Hepatocyte (in vitro differentiated cells): ENCODE data around the gene BHMT2.

Experiments
- CTCF ChIP-seq: fragments of 200-600 bp; sonication (generic); IDR thresholded peaks from 2 replicates; pipeline ENCODE4 v1.5.1; 2016; ENCODE audit warnings: antibody characterized with exemption, mild to moderate bottlenecking; ENCODE audit not compliant: poor library complexity
- EZH2 ChIP-seq: fragments of 200-600 bp; sonication (generic); IDR thresholded peaks from 2 replicates; pipeline ENCODE4 v1.6.1; 2016; ENCODE audit warnings: antibody characterized with exemption, mild to moderate bottlenecking, borderline replicate concordance

- no peak for TF ChIP-seq CTCF
- no peak for TF ChIP-seq EZH2
Measured at GRCh38 chr5:79107020-79107796, 37.6 kb downstream of the BHMT2 start.
